Hepatocyte (in vitro differentiated cells): Measurements from ENCODE around the gene KIF23.

Experiments
- EZH2 ChIP-seq: fragments of 200-600 bp; sonication (generic); IDR thresholded peaks from 2 replicates; pipeline ENCODE4 v1.6.1; 2016; ENCODE audit warnings: antibody characterized with exemption, mild to moderate bottlenecking, borderline replicate concordance
- TF ChIP-seq, protein P1 (sequence below): fragments of 200-600 bp; sonication (generic); IDR thresholded peaks from 2 replicates; pipeline ENCODE4 v1.5.1; 2016; ENCODE audit warnings: antibody characterized with exemption, mild to moderate bottlenecking; ENCODE audit not compliant: poor library complexity

DNA sequence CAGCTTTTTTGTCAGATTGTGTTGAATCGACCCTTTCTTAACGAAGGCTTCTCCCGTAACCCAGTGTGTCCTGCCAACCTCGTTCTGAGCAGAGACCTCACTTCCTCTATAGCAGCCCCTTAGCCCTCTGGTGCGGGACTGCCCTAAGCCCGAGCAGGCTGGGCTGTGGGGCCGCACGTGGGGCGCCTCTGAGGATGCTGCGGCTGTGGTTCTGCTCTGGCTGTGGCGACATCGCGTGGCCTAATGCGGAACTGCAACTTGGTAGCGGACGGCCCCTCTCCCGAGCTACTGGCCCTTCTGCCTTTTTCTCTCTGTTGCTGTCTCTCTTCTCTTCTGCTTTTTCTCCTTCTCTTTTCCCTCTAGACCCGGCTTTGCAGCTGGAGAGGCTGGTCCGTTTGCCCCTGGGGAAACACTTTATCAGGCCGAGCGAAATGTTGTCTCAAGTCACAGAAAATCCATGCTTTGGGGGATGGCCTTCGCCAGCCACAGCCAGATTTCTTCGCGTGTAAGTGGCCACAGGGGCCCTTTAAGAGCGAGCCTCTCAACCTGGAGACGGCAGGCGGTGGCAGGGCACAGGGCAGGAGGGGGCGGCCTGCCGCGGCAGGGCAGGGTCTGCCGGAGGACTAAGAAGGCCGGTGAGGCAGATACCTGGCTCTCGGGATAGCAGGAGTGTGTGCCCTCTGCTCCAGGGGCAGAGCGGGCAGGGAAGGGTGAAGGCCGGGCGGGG lies 19.4 kb upstream of the KIF23 start:
- TF ChIP-seq, protein P1, sequence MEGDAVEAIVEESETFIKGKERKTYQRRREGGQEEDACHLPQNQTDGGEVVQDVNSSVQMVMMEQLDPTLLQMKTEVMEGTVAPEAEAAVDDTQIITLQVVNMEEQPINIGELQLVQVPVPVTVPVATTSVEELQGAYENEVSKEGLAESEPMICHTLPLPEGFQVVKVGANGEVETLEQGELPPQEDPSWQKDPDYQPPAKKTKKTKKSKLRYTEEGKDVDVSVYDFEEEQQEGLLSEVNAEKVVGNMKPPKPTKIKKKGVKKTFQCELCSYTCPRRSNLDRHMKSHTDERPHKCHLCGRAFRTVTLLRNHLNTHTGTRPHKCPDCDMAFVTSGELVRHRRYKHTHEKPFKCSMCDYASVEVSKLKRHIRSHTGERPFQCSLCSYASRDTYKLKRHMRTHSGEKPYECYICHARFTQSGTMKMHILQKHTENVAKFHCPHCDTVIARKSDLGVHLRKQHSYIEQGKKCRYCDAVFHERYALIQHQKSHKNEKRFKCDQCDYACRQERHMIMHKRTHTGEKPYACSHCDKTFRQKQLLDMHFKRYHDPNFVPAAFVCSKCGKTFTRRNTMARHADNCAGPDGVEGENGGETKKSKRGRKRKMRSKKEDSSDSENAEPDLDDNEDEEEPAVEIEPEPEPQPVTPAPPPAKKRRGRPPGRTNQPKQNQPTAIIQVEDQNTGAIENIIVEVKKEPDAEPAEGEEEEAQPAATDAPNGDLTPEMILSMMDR: peak; percentile 94
- TF ChIP-seq EZH2: no peak
